Measurements from ENCODE around the gene FZD4. TPM values are rescaled to one million over a fixed set of nuclear protein-coding genes. Genes with fewer than 3 reads are reported as not detected.
"Not testable (repeated sequence)": the region's sequence is repeated elsewhere in the genome, so short reads cannot be mapped to it uniquely, and the experiment has no call there.

The FZD4 gene
- total RNA-seq, 1 donor from 2014 or later: 11.9 TPM

- Mint-ChIP-seq H3K36me3 (no peaks in the 10 kb centered on the region), H3K4me1 (ENCODE audit: unreplicated experiment) (peaks cover 31% of the 10 kb centered on the region), H3K27me3 (no peaks in the 10 kb centered on the region), H3K9me3 (peaks cover 2% of the 10 kb centered on the region), H3K4me3 (no peak overlapping the region), H3K27ac (no peak overlapping the region)
- TF ChIP-seq CTCF (conservative IDR thresholded peaks at IDR 0.05): no peak
- DNase-seq (ENCODE audit: extremely low spot score, unreplicated experiment): no peak
Measured at GRCh38 chr11:86918496-86918895, 36.7 kb downstream of the FZD4 start.

GRCh38 chr11:86917589-86917988 lies 37.6 kb downstream of the FZD4 start:
- H3K9me3 Mint-ChIP-seq: peaks cover 4% of the 10 kb centered on the region
- H3K27me3 Mint-ChIP-seq: no peaks in the 10 kb centered on the region
- H3K27ac Mint-ChIP-seq: no peak overlapping the region
- no peak for TF ChIP-seq CTCF (conservative IDR thresholded peaks at IDR 0.05)
- no peak for DNase-seq (ENCODE audit: extremely low spot score, unreplicated experiment)
- H3K36me3 Mint-ChIP-seq: peaks cover 6% of the 10 kb centered on the region
- no peak overlapping the region for H3K4me3 Mint-ChIP-seq
- H3K4me1 Mint-ChIP-seq (ENCODE audit: unreplicated experiment): peaks cover 31% of the 10 kb centered on the region

GRCh38 chr11:86916330-86916729 lies 38.9 kb downstream of the FZD4 start:
- no peak for TF ChIP-seq CTCF (conservative IDR thresholded peaks at IDR 0.05)
- no peak overlapping the region for H3K4me3 Mint-ChIP-seq
- peaks cover 31% of the 10 kb centered on the region for H3K4me1 Mint-ChIP-seq (ENCODE audit: unreplicated experiment)
- DNase-seq (ENCODE audit: extremely low spot score, unreplicated experiment): no peak
- peaks cover 13% of the 10 kb centered on the region for H3K36me3 Mint-ChIP-seq
- peaks cover 11% of the 10 kb centered on the region for H3K9me3 Mint-ChIP-seq
- H3K27me3 Mint-ChIP-seq: no peaks in the 10 kb centered on the region
- peak overlapping the region; percentile 80 for H3K27ac Mint-ChIP-seq

GRCh38 chr11:86915850-86916249 lies 39.3 kb downstream of the FZD4 start:
- H3K4me3 Mint-ChIP-seq; DNase-seq (ENCODE audit: extremely low spot score, unreplicated experiment); H3K27ac Mint-ChIP-seq; H3K27me3 Mint-ChIP-seq: not testable (repeated sequence)
- Mint-ChIP-seq H3K4me1 (ENCODE audit: unreplicated experiment) (peaks cover 31% of the 10 kb centered on the region), H3K9me3 (peaks cover 11% of the 10 kb centered on the region), H3K36me3 (peaks cover 13% of the 10 kb centered on the region)

GRCh38 chr11:86914865-86915519 lies 40.2 kb downstream of the FZD4 start:
- Mint-ChIP-seq H3K4me3 (no peak overlapping the region), H3K36me3 (peaks cover 13% of the 10 kb centered on the region), H3K27ac (no peak overlapping the region), H3K4me1 (ENCODE audit: unreplicated experiment) (peaks cover 31% of the 10 kb centered on the region), H3K9me3 (peaks cover 11% of the 10 kb centered on the region), H3K27me3 (no peaks in the 10 kb centered on the region)
- DNase-seq (ENCODE audit: extremely low spot score, unreplicated experiment): no peak
- no peak for TF ChIP-seq CTCF (conservative IDR thresholded peaks at IDR 0.05)

GRCh38 chr11:86912238-86912637 lies 43.0 kb downstream of the FZD4 start:
- Mint-ChIP-seq H3K4me3 (no peak overlapping the region), H3K27me3 (no peaks in the 10 kb centered on the region), H3K4me1 (ENCODE audit: unreplicated experiment) (peaks cover 15% of the 10 kb centered on the region), H3K9me3 (peaks cover 11% of the 10 kb centered on the region), H3K36me3 (peaks cover 13% of the 10 kb centered on the region), H3K27ac (no peak overlapping the region)
- TF ChIP-seq CTCF (conservative IDR thresholded peaks at IDR 0.05): no peak
- DNase-seq (ENCODE audit: extremely low spot score, unreplicated experiment): no peak

Data from type B pancreatic cell (in vitro differentiated cells).